GM21825 (cell line): ENCODE data around the gene NTSR2.
"Not testable (repeated sequence)": the region's sequence is repeated elsewhere in the genome, so short reads cannot be mapped to it uniquely, and the experiment has no call there.

Experiments
- ATAC-seq: cut with Tn5 transposase; IDR thresholded peaks from one replicate; pipeline ENCODE4 v1.9.1; 2021; ENCODE audit warnings: mild to moderate bottlenecking, moderate library complexity; ENCODE audit not compliant: unreplicated experiment

The NTSR2 gene

GRCh38 chr2:11680182-11680900, 10.3 kb upstream of the NTSR2 start:
- ATAC-seq = no peak

- ATAC-seq = no peak
Observed at GRCh38 chr2:11679486-11680181, 9.6 kb upstream of the NTSR2 start.

GRCh38 chr2:11679016-11679415, 9.0 kb upstream of the NTSR2 start:
- no peak for ATAC-seq

- ATAC-seq = no peak
Observed at GRCh38 chr2:11678306-11678960, 8.4 kb upstream of the NTSR2 start.

GRCh38 chr2:11677136-11678055, 7.4 kb upstream of the NTSR2 start:
- ATAC-seq = no peak

GRCh38 chr2:11676640-11677039, 6.6 kb upstream of the NTSR2 start:
- ATAC-seq = no peak

GRCh38 chr2:11675423-11676112, 5.6 kb upstream of the NTSR2 start:
- no peak for ATAC-seq

GRCh38 chr2:11674983-11675382, 5.0 kb upstream of the NTSR2 start:
- no peak for ATAC-seq

GRCh38 chr2:11672407-11672806, 2.4 kb upstream of the NTSR2 start:
- no peak for ATAC-seq

- no peak for ATAC-seq
Observed at GRCh38 chr2:11667866-11668637, 1.9 kb downstream of the NTSR2 start.

GRCh38 chr2:11667194-11667593, 2.8 kb downstream of the NTSR2 start:
- no peak for ATAC-seq

- ATAC-seq = no peak
Observed at GRCh38 chr2:11665510-11666362, 4.3 kb downstream of the NTSR2 start.

- no peak for ATAC-seq
Observed at GRCh38 chr2:11665028-11665427, 5.0 kb downstream of the NTSR2 start.

- ATAC-seq = no peak
Observed at GRCh38 chr2:11663427-11663826, 6.6 kb downstream of the NTSR2 start.

- ATAC-seq = no peak
Observed at GRCh38 chr2:11662882-11663281, 7.1 kb downstream of the NTSR2 start.

GRCh38 chr2:11661891-11662435, 8.0 kb downstream of the NTSR2 start:
- no peak for ATAC-seq

GRCh38 chr2:11660396-11660795, 9.6 kb downstream of the NTSR2 start:
- not testable (repeated sequence) for ATAC-seq

- ATAC-seq = no peak
Observed at GRCh38 chr2:11659851-11660250, 10.1 kb downstream of the NTSR2 start.
